Natural killer cell treated with Interleukin-12 subunit alpha and Interleukin-12 subunit beta and Interleukin-15 and Interleukin-18, amount 100 ng/mL, for 72 hours (primary cell): Measurements from ENCODE around the gene KCNG2. TPM values are rescaled to one million over a fixed set of nuclear protein-coding genes. Genes with fewer than 3 reads are reported as not detected.

Experiments
- ATAC-seq, 2 donors: fragments of 150-1000 bp; cut with Tn5 transposase in 1 of 2; sonication (Bioruptor Pico), chemical (Tn5 transposase) in 1 of 2; 2 replicates each; pipeline ENCODE4 v1.10.0; 2021
- DNase-seq: peaks from one replicate; pipeline ENCODE4 v3.0.0; 2022; ENCODE audit warnings: low spot score
- H3K27ac Mint-ChIP-seq, 2 donors: 1 replicate in 1 of 2; 2 replicates in 1 of 2; pipeline ENCODE4 v1.8.0; 2022; ENCODE audit warnings: mixed read lengths in 2 of 2, mild to moderate bottlenecking in 1 of 2, moderate library complexity in 1 of 2
- H3K27me3 Mint-ChIP-seq, 2 donors: 1 replicate in 1 of 2; 2 replicates in 1 of 2; pipeline ENCODE4 v1.8.0; 2022; ENCODE audit warnings: mixed read lengths in 2 of 2
- H3K36me3 Mint-ChIP-seq: one replicate; pipeline ENCODE4 v1.8.0; 2022; ENCODE audit warnings: mixed read lengths
- H3K4me1 Mint-ChIP-seq, 2 donors: 1 replicate in 1 of 2; 2 replicates in 1 of 2; pipeline ENCODE4 v1.8.0; 2022; ENCODE audit warnings: low read depth in 2 of 2, mixed read lengths in 2 of 2, mild to moderate bottlenecking in 1 of 2
- H3K4me3 Mint-ChIP-seq: one replicate; pipeline ENCODE4 v1.8.0; 2022; ENCODE audit warnings: mixed read lengths
- H3K9me3 Mint-ChIP-seq: 2 replicates; pipeline ENCODE4 v1.8.0; 2022; ENCODE audit warnings: mixed read lengths
- total RNA-seq, 2 donors: library from RNA; stranded (reverse); gene quantifications; one replicate each; pipeline ENCODE4 v1.2.3, GENCODE V29; 2022

KCNG2 gene
- total RNA-seq, 2 donors from 2014 or later: not detected

GRCh38 chr18:79906706-79907105 lies 109.0 kb downstream of the KCNG2 start:
- Mint-ChIP-seq H3K27ac (no peak overlapping the region), H3K36me3 (peaks cover 13% of the 10 kb centered on the region), H3K9me3 (no peaks in the 10 kb centered on the region), H3K27me3 (no peaks in the 10 kb centered on the region), H3K4me1 (peaks cover 4 to 22% of the 10 kb centered on the region in 2 donors), H3K4me3 (no peak overlapping the region)
- no peak for ATAC-seq
- no peak for DNase-seq

DNA sequence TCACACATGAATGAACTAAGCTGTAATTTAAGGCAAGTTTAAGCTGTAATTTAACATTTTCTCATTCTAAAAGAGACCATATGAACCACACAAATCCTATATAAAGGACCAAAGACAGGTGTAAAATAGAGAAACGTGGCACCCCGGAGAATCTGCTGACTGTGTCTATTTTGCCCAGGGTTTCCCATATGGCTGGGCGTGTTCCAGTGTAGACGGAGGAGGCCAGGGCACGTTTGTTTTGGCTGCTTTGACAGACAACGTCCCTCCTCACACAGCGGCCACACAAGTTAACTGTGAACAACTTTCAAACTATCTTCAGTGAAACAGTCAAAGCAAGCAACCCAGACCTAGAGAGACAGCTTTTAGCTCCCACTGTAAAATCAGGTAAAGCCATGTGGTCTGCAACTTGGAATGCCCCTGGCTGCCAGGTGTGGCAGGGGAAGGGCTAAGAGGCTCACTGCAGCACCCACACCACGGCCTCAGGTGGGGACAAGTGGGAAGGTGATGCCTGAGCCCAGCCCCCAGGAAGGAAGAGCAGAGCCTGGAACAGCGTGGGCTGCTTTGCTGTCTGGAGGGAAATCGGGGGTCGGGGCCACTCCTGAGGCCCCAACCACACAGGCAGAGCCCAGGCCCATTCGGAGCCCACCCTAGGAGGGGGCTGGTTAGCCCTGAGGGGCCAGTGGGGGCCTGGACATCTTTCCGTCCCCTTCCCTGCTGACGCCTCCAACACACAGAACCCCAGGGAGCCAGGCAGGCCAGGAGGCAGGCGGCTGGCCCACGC lies 113.0 kb downstream of the KCNG2 start:
- no peak overlapping the region for H3K4me3 Mint-ChIP-seq
- no peaks in the 10 kb centered on the region for H3K27me3 Mint-ChIP-seq
- peaks cover 17% of the 10 kb centered on the region for H3K36me3 Mint-ChIP-seq
- no peak overlapping the region for H3K27ac Mint-ChIP-seq
- ATAC-seq (no peak), DNase-seq (no peak)
- no peaks in the 10 kb centered on the region for H3K9me3 Mint-ChIP-seq
- H3K4me1 Mint-ChIP-seq: peaks cover 4 to 35% of the 10 kb centered on the region in 2 donors

DNA sequence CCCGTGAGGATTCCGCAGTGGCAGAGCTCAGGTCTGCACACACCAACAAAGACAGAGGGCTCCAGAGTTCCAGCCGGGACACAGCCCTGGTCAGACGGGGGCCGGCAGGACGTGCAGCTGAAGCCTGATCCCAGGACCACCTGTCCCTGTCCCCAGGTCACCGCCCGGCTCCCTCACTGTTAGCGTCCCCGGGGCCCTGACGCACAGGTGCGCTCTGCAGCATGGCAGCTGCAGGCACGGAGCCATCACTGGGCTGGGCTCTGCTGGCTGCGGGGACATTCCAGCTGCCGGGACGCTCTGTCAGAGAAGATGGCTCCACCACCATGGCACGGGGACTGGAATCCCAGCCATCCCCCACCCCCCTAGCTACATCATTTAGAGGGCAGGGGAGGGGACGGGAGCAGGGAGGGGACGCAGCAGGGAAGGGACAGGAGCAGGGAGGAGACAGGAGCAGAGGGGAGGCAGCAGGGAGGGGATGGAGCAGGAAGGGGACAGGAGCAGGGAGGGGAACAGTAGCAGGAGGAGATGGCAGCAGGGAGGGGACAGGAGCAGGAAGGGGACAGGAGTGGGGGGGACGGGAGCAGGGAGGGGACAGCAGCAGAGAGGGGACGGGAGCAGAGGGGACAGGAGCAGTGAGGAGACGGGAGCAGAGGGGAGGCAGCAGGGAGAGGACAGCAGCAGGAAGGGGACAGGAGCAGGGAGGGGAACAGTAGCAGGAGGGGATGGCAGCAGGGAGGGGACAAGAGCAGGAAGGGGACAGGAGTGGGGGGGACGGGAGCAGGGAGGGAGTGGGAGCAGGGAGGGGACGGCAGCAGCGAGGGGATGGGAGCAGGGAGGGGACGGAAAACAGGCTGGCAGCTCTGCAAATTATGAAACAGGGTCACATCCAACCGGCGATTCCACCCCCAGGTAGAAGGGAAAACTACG lies 113.9 kb downstream of the KCNG2 start:
- Mint-ChIP-seq H3K9me3 (no peaks in the 10 kb centered on the region), H3K4me3 (no peak overlapping the region), H3K27ac (no peak overlapping the region), H3K4me1 (peaks cover 4 to 35% of the 10 kb centered on the region in 2 donors), H3K36me3 (peaks cover 17% of the 10 kb centered on the region), H3K27me3 (no peaks in the 10 kb centered on the region)
- ATAC-seq: no peak
- no peak for DNase-seq

DNA sequence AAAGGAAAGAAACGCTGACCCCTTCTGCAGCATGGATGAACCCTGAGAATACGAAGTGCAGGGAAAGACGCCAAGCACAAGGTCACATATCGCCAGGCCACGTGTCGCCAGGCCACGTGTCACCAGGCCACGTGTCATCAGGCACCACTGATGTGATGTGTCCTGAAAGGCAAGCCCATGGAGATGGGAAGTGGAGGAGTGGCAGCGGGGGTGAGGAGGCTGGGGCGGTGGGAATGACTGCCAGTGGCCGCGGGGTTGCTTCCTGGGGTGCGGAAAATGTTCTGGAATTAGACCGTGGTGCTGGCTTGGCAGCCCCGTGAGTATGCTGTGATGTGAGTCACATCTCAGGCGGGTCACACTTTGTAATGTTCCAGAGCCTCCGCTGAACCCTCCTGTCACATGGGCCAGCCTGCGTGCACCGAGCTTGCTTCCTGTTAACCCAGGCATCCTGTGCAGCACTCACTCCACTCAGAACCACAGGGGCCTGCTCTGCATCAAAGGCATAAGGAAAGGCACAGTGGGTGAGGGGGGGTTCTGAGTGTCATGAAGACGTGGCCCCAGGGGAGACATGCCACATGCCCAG lies 114.8 kb downstream of the KCNG2 start:
- Mint-ChIP-seq H3K4me3 (no peak overlapping the region), H3K27me3 (no peaks in the 10 kb centered on the region), H3K27ac (no peak overlapping the region)

DNA sequence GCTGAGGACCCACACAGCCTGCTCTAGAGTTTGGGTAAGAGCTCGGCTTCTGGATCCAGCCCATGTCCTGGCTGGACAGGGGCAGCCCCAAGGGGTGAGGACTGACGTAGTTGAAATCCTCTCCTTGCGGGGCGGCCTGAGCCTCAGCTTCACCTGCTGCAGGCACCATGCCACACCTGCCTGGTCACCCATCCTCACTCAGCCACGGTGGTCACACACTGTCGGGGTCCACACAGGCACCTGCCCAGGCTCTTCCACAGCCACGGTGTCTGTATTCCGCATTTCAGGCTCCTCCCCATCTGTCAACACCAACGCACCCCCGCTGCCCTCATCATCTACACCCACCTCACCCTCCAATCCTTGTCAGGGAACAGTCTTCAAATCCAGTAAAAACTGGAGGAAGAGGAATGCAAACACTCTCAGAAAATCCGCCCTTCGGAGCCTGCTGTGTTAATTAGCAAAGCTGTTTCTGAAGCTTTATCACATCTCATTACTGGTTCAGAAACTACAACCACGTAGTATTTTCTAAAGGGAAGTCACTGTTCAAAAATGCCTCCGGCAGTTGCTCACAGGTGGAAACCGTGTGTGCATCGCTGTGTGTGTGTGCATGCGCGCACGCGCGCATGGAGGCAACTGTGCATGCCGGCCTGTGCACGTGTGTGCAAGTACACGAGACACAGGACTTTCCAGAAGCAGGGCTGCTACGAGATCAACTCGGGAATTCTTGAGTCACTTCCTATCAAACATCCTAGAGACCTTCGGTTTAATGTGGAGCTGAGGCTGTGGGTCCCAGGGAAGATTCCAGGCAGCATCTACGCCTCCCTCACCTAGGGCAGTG lies 115.5 kb downstream of the KCNG2 start:
- H3K27ac Mint-ChIP-seq: no peak overlapping the region
- H3K27me3 Mint-ChIP-seq: no peaks in the 10 kb centered on the region
- H3K4me3 Mint-ChIP-seq: no peak overlapping the region
- DNase-seq: peak; percentile 13
- H3K36me3 Mint-ChIP-seq: peaks cover 14% of the 10 kb centered on the region
- H3K4me1 Mint-ChIP-seq: peaks cover 4 to 36% of the 10 kb centered on the region in 2 donors
- ATAC-seq: no peak
- no peaks in the 10 kb centered on the region for H3K9me3 Mint-ChIP-seq

More for the DNA sequence above, 114.8 kb downstream of the KCNG2 start:
- ATAC-seq (peak in 1 of 2 donors; percentile 54), DNase-seq (peak; percentile 56)
- H3K36me3 Mint-ChIP-seq: peaks cover 17% of the 10 kb centered on the region
- no peaks in the 10 kb centered on the region for H3K9me3 Mint-ChIP-seq
- H3K4me1 Mint-ChIP-seq: peaks cover 4 to 35% of the 10 kb centered on the region in 2 donors

- Mint-ChIP-seq H3K4me3 (no peak overlapping the region), H3K4me1 (peaks cover 0 to 24% of the 10 kb centered on the region in 2 donors), H3K27me3 (no peaks in the 10 kb centered on the region), H3K27ac (no peak overlapping the region), H3K36me3 (peaks cover 4% of the 10 kb centered on the region), H3K9me3 (no peaks in the 10 kb centered on the region)
- ATAC-seq: no peak
- DNase-seq: no peak
Observed at GRCh38 chr18:79914614-79915160, 116.9 kb downstream of the KCNG2 start.

GRCh38 chr18:79915161-79916127 lies 117.7 kb downstream of the KCNG2 start:
- H3K27me3 Mint-ChIP-seq: no peaks in the 10 kb centered on the region
- H3K9me3 Mint-ChIP-seq: no peaks in the 10 kb centered on the region
- DNase-seq (no peak), ATAC-seq (no peak)
- peaks cover 4% of the 10 kb centered on the region for H3K36me3 Mint-ChIP-seq
- no peak overlapping the region for H3K27ac Mint-ChIP-seq
- no peak overlapping the region for H3K4me3 Mint-ChIP-seq
- H3K4me1 Mint-ChIP-seq: peaks cover 0 to 22% of the 10 kb centered on the region in 2 donors

DNA sequence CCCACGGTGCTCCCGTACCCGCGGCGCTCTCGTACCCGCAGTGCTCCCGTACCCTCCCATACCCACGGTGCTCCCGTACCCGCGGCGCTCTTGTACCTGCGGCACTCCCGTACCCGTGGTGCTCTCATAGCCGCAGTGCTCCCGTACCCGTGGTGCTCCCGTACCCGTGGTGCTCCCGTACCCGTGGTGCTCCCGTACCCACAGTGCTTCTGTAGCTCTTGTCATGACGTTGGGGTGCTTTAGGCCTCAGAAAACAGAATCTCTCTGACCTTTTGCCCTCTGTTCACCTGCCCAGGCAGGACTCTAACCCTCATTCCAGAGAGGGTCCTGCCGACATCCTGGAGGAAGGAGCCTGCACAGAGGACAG lies 118.4 kb downstream of the KCNG2 start:
- peaks cover 4% of the 10 kb centered on the region for H3K36me3 Mint-ChIP-seq
- no peaks in the 10 kb centered on the region for H3K27me3 Mint-ChIP-seq
- no peak overlapping the region for H3K4me3 Mint-ChIP-seq
- peaks cover 0 to 20% of the 10 kb centered on the region in 2 donors for H3K4me1 Mint-ChIP-seq
- no peaks in the 10 kb centered on the region for H3K9me3 Mint-ChIP-seq
- no peak overlapping the region for H3K27ac Mint-ChIP-seq
- no peak for ATAC-seq
- DNase-seq: no peak

DNA sequence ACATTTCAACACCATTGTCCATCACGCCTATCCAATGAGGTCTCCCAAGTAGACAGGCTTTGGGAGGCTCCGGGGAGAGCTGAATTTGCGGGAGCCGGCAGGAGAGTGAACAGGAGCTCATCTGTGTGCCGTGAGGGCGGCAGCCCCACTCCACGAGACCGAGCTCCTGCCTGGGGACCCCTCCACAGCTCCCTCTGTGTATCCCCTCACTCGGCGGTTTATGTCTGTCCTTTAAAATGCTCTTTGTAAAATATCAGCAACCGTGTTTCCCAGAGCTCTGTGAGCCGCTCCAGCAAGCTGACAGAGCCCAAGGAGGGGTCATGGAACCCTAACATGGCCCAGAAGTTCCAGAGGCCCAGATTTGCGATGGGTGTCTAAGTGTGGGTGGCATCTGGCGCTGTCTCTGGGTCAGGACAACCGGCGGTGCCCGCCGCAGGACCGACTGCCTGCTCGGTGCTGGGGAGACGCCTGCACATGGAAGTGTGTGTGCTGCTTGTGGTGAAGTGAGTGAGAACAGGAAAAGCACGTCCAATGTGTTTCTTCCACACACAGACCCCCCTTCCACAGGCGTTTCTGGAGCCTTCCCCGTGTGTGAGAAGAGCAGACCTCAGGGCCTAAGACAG lies 118.9 kb downstream of the KCNG2 start:
- no peak overlapping the region for H3K4me3 Mint-ChIP-seq
- peaks cover 0 to 20% of the 10 kb centered on the region in 2 donors for H3K4me1 Mint-ChIP-seq
- H3K9me3 Mint-ChIP-seq: no peaks in the 10 kb centered on the region
- ATAC-seq: no peak
- peaks cover 4% of the 10 kb centered on the region for H3K36me3 Mint-ChIP-seq
- no peak for DNase-seq
- no peaks in the 10 kb centered on the region for H3K27me3 Mint-ChIP-seq
- H3K27ac Mint-ChIP-seq: no peak overlapping the region

DNA sequence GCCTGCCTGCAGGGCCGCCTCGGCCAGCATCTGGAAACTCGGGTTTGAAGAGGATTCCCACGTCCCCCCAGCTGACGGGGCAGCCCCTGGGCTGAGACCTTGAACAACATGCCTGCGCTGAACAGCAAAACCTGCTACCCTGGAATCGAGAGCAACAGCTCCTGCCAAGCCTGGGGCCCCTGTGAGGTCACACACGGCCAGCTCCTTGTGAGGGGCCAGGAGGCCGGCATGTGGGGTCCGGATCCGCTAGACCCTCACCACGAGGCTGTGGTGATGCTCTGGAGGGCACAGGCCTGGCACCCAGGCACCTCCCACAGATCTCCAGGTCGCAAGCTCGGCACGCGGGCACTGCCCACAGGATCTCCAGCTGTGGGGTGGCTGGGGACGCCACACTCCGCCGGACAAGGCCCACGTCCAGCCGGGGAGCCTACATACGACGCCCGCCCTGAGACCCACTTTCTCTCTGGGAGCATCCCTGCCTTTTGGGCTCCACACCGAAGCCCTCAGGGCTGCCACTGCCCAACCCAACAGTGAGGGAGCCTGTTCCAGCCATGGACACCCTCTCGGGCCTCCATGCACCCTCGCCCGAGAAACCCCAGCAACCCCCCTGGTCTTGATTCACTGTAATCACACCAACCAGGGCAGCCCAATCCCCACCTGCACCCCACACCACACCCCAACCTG lies 119.6 kb downstream of the KCNG2 start:
- Mint-ChIP-seq H3K27ac (no peak overlapping the region), H3K9me3 (no peaks in the 10 kb centered on the region), H3K4me1 (peaks cover 0 to 18% of the 10 kb centered on the region in 2 donors), H3K36me3 (peaks cover under 1% of the 10 kb centered on the region), H3K4me3 (no peak overlapping the region), H3K27me3 (no peaks in the 10 kb centered on the region)
- DNase-seq (no peak), ATAC-seq (no peak)

- Mint-ChIP-seq H3K27ac (no peak overlapping the region), H3K4me3 (no peak overlapping the region), H3K27me3 (no peaks in the 10 kb centered on the region), H3K4me1 (peaks cover 0 to 17% of the 10 kb centered on the region in 2 donors), H3K36me3 (no peaks in the 10 kb centered on the region), H3K9me3 (no peaks in the 10 kb centered on the region)
- DNase-seq (no peak), ATAC-seq (peak in 1 of 2 donors; percentile 48)
Observed at GRCh38 chr18:79917853-79918614, 120.3 kb downstream of the KCNG2 start.
